ENCODE data around the gene SNX22.
A peak's percentile ranks its signal among the peaks of the same experiment; 100 is the strongest.

SNX22 gene

GRCh38 chr15:64156652-64157331 is 5.3 kb downstream of the SNX22 start:
- DNase-seq (ENCODE audit: low read depth in 2 of 2), result no peak

GRCh38 chr15:64157599-64158125 is 6.1 kb downstream of the SNX22 start:
- DNase-seq (ENCODE audit: low read depth in 2 of 2), result no peak

- no peak for DNase-seq (ENCODE audit: low read depth in 2 of 2)
Measured at GRCh38 chr15:64158363-64159134, 7.0 kb downstream of the SNX22 start.

- DNase-seq (ENCODE audit: low read depth in 2 of 2), result no peak
Measured at GRCh38 chr15:64161688-64162477, 10.4 kb downstream of the SNX22 start.

- DNase-seq (ENCODE audit: low read depth in 2 of 2), result no peak
Measured at GRCh38 chr15:64162478-64162868, 10.9 kb downstream of the SNX22 start.

GRCh38 chr15:64162869-64163658 is 11.5 kb downstream of the SNX22 start, which contains the start of gene PPIB:
TSS of gene PPIB (minus strand) at chr15:64163022. CDS start at chr15:64162986, 36 bp downstream.
- peak; percentile 95 to 97 for DNase-seq (ENCODE audit: low read depth in 2 of 2)

- no peak for DNase-seq (ENCODE audit: low read depth in 2 of 2)
Measured at GRCh38 chr15:64163659-64164362, 12.3 kb downstream of the SNX22 start.

GRCh38 chr15:64164436-64164835 is 12.9 kb downstream of the SNX22 start:
- no peak for DNase-seq (ENCODE audit: low read depth in 2 of 2)

- no peak for DNase-seq (ENCODE audit: low read depth in 2 of 2)
Measured at GRCh38 chr15:64166102-64166890, 14.8 kb downstream of the SNX22 start.

- DNase-seq (ENCODE audit: low read depth in 2 of 2), result no peak
Measured at GRCh38 chr15:64180235-64180824, 28.8 kb downstream of the SNX22 start.

GRCh38 chr15:64182859-64183370 is 31.4 kb downstream of the SNX22 start:
- DNase-seq (ENCODE audit: low read depth in 2 of 2), result no peak

- no peak for DNase-seq (ENCODE audit: low read depth in 2 of 2)
Measured at GRCh38 chr15:64185146-64185911, 33.8 kb downstream of the SNX22 start.

GRCh38 chr15:64187396-64188191 is 36.1 kb downstream of the SNX22 start:
- DNase-seq (ENCODE audit: low read depth in 2 of 2), result no peak

- no peak for DNase-seq (ENCODE audit: low read depth in 2 of 2)
Measured at GRCh38 chr15:64191971-64192830, 40.7 kb downstream of the SNX22 start.

- no peak for DNase-seq (ENCODE audit: low read depth in 2 of 2)
Measured at GRCh38 chr15:64193971-64194370, 42.4 kb downstream of the SNX22 start.

- DNase-seq (ENCODE audit: low read depth in 2 of 2), result no peak
Measured at GRCh38 chr15:64197425-64197824, 45.9 kb downstream of the SNX22 start.

GRCh38 chr15:64205202-64205601 is 53.7 kb downstream of the SNX22 start:
- no peak for DNase-seq (ENCODE audit: low read depth in 2 of 2)

Measured in stimulated activated CD4-positive, alpha-beta T cell treated with anti-CD3 and anti-CD28 coated beads, Interleukin-15, amount 100 ng/mL, for 48 hours (primary cell).